Bronchial epithelial cell (primary cell): ENCODE results near the gene ADAMTS4. TPM values are rescaled to one million over a fixed set of nuclear protein-coding genes. Genes with fewer than 3 reads are reported as not detected.

Experiments
- DNase-seq: peaks from one replicate; pipeline ENCODE4 v3.0.0-alpha.2; 2010; ENCODE audit warnings: low read depth
- FAIRE-seq: peaks from 2 replicates; lab custom pipeline; 2011; peaks lifted over from hg19 to GRCh38; lab: Jason Lieb, UNC
- H3K27me3 ChIP-seq: 2 replicates; pipeline ENCODE4 v1.5.1; 2011; ENCODE audit warnings: low read length; ENCODE audit not compliant: control insufficient read depth, insufficient read depth
- H3K36me3 ChIP-seq: 2 replicates; pipeline ENCODE4 v1.5.1; 2011; ENCODE audit warnings: low read length; ENCODE audit not compliant: control insufficient read depth, insufficient read depth
- H3K4me3 ChIP-seq: 2 replicates; pipeline ENCODE4 v1.5.1; 2011; ENCODE audit warnings: mild to moderate bottlenecking, low read depth, low read length, control low read depth
- total RNA-seq: library from RNA; depleted of rRNA; stranded (reverse); fragments of >200 nt; gene quantifications from 2 replicates; pipeline ENCODE4 v1.2.1, GENCODE V29; 2014
- TF ChIP-seq, protein P1 (sequence below): IDR thresholded peaks from 2 replicates; pipeline ENCODE4 v1.5.1; 2011; ENCODE audit warnings: mild to moderate bottlenecking, moderate library complexity, low read length, control low read depth, inconsistent platforms; ENCODE audit not compliant: insufficient read depth, severe bottlenecking

The ADAMTS4 gene
- total RNA-seq, 1 donor from 2014 or later: under 0.01 TPM

DNA sequence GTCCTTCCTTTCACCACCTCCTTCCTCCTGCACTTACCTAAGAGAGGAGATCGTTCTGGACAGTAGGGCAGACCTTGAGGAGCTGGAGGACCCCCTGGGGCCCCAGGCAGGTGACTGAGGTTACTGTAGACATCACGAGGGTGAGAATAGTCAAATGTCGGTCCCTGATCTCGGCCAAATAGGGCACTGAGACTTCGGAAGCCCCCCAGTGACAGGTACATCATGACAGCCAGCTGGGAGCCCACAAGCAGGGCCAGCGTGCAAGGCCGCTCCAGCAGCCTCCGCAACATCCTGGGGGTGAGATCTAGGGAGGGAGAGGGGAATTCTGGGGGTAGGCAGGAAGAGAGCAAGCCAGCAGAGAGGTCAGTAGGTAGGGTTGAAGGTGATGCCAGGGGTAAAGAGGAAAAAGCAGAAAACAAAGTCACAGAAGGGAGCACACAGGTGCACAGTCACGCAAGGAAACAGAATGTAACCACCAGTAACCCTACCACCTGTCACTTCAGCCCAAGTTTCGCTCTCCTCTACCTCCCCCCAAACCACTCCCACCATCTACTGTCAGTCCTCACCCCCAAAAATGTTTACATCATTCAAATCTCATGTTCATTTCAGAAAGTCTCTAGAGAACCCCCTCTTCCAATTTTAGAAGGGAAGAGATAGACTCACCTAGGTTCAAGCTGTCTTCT, 22.9 kb downstream of the ADAMTS4 start:
- FAIRE-seq: no peak
- no peak for DNase-seq
- peaks cover 20% of the 10 kb centered on the region for H3K36me3 ChIP-seq
- H3K27me3 ChIP-seq: no peaks in the 10 kb centered on the region
- TF ChIP-seq, protein P1, sequence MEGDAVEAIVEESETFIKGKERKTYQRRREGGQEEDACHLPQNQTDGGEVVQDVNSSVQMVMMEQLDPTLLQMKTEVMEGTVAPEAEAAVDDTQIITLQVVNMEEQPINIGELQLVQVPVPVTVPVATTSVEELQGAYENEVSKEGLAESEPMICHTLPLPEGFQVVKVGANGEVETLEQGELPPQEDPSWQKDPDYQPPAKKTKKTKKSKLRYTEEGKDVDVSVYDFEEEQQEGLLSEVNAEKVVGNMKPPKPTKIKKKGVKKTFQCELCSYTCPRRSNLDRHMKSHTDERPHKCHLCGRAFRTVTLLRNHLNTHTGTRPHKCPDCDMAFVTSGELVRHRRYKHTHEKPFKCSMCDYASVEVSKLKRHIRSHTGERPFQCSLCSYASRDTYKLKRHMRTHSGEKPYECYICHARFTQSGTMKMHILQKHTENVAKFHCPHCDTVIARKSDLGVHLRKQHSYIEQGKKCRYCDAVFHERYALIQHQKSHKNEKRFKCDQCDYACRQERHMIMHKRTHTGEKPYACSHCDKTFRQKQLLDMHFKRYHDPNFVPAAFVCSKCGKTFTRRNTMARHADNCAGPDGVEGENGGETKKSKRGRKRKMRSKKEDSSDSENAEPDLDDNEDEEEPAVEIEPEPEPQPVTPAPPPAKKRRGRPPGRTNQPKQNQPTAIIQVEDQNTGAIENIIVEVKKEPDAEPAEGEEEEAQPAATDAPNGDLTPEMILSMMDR: no peak
- H3K4me3 ChIP-seq: no peak overlapping the region

DNA sequence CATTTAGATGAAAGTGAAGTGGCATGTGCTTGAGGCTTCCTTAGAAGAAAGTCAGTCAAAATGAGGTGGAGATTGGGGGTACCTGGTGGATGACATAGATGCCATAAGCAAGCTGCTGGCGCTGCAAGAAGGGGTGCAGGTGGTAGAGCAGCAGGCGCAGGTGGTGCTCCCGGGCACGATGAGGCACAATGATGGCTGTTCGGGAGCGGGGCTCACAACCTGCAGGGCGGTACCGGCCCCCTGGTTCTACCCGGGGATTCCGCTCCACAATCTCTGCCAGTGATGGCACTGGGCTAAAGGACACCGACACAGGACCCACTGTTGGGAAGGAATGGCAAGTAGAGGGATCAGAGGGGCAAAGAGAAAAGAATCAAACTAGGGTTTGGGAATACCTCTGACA, 23.9 kb downstream of the ADAMTS4 start:
- Histone ChIP-seq H3K36me3 (peaks cover 21% of the 10 kb centered on the region), H3K27me3 (no peaks in the 10 kb centered on the region), H3K4me3 (no peak overlapping the region)
- no peak for DNase-seq
- TF ChIP-seq, protein P1: no peak
- FAIRE-seq: no peak

DNA sequence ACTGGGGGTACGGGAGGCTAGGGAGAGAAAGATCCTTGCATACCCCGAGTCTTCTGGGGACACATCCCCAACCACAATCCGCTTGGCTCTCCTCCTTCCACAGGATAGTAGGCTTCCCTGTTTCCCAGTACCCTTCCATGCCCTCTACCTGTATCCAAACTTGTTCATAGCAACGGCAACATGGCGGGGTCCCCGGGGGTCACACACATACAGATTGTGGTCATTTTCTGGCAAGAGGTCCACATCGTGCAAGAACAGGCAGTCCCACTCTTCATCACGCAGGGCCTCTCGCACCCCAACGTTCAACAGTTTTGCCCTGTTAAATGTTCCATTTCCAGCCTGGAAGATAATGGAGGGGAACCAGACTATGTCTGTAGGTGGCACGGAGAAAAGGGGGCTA, 25.1 kb downstream of the ADAMTS4 start:
- FAIRE-seq: no peak
- TF ChIP-seq, protein P1: no peak
- DNase-seq: no peak
- Histone ChIP-seq H3K27me3 (no peaks in the 10 kb centered on the region), H3K4me3 (no peak overlapping the region), H3K36me3 (peaks cover 21% of the 10 kb centered on the region)

DNA sequence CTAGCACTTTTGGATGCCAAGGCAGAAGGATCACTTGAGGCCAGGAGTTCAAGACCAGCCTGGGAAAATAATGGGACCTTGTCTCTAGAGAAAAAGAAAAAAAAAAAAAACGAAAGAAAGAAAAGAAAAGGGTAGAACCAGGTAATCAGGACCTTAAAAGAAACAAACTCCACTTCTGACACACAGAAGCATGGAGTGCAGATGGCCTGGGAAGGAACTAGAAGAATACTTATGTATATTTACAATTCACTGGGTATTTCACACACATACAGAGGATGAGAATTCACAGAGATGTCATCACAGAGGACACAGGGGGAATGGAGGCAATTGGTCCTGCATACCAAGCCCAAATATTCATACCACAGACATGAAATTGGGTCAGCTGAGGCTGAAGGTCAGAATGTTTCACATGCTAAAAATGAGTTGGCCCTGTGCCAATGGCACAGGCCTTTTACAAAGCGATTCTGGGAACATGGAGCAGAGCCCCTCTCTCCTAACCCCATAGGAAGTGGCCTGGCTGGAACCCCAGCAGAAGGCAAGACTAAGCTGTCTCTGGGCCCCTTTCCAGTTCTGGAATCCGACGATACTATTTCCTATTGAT, 26.0 kb downstream of the ADAMTS4 start:
- Histone ChIP-seq H3K36me3 (peaks cover 21% of the 10 kb centered on the region), H3K27me3 (no peaks in the 10 kb centered on the region), H3K4me3 (no peak overlapping the region)
- no peak for FAIRE-seq
- no peak for DNase-seq
- TF ChIP-seq, protein P1: no peak

DNA sequence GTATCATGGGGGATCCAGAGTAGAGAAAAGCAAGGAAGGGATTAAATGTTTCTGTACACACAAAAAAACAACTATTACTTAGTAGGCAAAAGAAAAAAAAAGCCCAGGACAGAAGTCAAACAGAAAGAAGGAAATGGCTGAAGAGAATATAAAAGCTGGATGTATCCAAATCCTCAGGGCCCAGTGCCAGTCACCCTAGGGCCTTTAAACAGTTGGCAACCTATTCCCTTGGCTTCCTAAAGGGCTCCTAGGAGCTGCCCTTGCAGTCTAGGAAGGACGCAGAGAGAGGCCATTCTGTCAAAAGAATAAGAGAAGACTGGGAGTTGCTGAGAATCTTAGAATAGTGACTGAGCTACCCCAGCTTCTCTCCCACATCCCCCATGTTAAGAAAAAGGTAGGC, 26.5 kb downstream of the ADAMTS4 start:
- no peak for FAIRE-seq

More for the DNA sequence above, 26.5 kb downstream of the ADAMTS4 start:
- DNase-seq: no peak
- H3K4me3 ChIP-seq: no peak overlapping the region
- H3K36me3 ChIP-seq: peaks cover 21% of the 10 kb centered on the region
- TF ChIP-seq, protein P1: no peak
- H3K27me3 ChIP-seq: no peaks in the 10 kb centered on the region
